ENCODE data around the gene ARIH2. TPM values are rescaled to one million over a fixed set of nuclear protein-coding genes. Genes with fewer than 3 reads are reported as not detected.

The ARIH2 gene
- total and polyA plus RNA-seq, 9 of the 15 experiments (the other 6 are each of a cell fraction or from before 2014, with no cell fraction given) = 27.0 to 120 (median 108) TPM

GRCh38 chr3:49020330-49021212 lies 101.9 kb downstream of the ARIH2 start (continued):
- TF ChIP-seq REST (IDR thresholded peaks at IDR 0.05; ENCODE audit: borderline replicate concordance) (0 out of 2 replicates have a peak, but pooled peaks have one; percentile 9), REST (CRISPR knock-in tag; IDR thresholded peaks at IDR 0.05; ENCODE audit: low read depth) (no peak), HMGN3 (IDR thresholded peaks at IDR 0.05; ENCODE audit: borderline replicate concordance, extremely low read depth, insufficient read length, low read depth, low read length) (peak; percentile 20), ELK1 (CRISPR knock-in tag; IDR thresholded peaks at IDR 0.05) (no peak), JUN (IDR thresholded peaks at IDR 0.05; ENCODE audit: borderline replicate concordance, low read depth, low read length) (no peak), JUN (CRISPR knock-in tag; IDR thresholded peaks at IDR 0.05; ENCODE audit: borderline replicate concordance) (no peak), GABPA (tag; conservative IDR thresholded peaks at IDR 0.05; ENCODE audit: low read depth) (peak; percentile 16), NBN (IDR thresholded peaks at IDR 0.05; ENCODE audit: low read depth) (no peak), CEBPB (tag; IDR thresholded peaks at IDR 0.05) (no peak), SIRT6 (IDR thresholded peaks at IDR 0.05; ENCODE audit: low read depth, low read length) (no peak), NONO (IDR thresholded peaks at IDR 0.05; ENCODE audit: low read depth in 2 of 2, low read length in 1 of 2) (no peak), POLR3A (IDR thresholded peaks at IDR 0.05; ENCODE audit: borderline replicate concordance, extremely low read depth, insufficient read depth, insufficient read length) (no peak), ZNF444 (CRISPR knock-in tag; IDR thresholded peaks at IDR 0.05) (no peak)
- TF ChIP-seq, protein P1, sequence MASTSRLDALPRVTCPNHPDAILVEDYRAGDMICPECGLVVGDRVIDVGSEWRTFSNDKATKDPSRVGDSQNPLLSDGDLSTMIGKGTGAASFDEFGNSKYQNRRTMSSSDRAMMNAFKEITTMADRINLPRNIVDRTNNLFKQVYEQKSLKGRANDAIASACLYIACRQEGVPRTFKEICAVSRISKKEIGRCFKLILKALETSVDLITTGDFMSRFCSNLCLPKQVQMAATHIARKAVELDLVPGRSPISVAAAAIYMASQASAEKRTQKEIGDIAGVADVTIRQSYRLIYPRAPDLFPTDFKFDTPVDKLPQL (IDR thresholded peaks at IDR 0.05; ENCODE audit: extremely low read depth, insufficient read length) = no peak
- TF ChIP-seq, protein P2, sequence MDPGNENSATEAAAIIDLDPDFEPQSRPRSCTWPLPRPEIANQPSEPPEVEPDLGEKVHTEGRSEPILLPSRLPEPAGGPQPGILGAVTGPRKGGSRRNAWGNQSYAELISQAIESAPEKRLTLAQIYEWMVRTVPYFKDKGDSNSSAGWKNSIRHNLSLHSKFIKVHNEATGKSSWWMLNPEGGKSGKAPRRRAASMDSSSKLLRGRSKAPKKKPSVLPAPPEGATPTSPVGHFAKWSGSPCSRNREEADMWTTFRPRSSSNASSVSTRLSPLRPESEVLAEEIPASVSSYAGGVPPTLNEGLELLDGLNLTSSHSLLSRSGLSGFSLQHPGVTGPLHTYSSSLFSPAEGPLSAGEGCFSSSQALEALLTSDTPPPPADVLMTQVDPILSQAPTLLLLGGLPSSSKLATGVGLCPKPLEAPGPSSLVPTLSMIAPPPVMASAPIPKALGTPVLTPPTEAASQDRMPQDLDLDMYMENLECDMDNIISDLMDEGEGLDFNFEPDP (CRISPR knock-in tag; IDR thresholded peaks at IDR 0.05) = 0 out of 2 replicates have a peak, but pooled peaks have one; percentile 36
